Activated T-cell treated with anti-CD3 and anti-CD28 coated beads for 48 hours (primary cell): ENCODE measurements around the gene PTTG1IP.
"Not testable (repeated sequence)": the region's sequence is repeated elsewhere in the genome, so short reads cannot be mapped to it uniquely, and the experiment has no call there.

Experiments used
- DNase-seq: peaks from one replicate; pipeline ENCODE4 v3.0.0-alpha.2; 2020; ENCODE audit warnings: low read depth

PTTG1IP gene, protein sequence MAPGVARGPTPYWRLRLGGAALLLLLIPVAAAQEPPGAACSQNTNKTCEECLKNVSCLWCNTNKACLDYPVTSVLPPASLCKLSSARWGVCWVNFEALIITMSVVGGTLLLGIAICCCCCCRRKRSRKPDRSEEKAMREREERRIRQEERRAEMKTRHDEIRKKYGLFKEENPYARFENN

DNA sequence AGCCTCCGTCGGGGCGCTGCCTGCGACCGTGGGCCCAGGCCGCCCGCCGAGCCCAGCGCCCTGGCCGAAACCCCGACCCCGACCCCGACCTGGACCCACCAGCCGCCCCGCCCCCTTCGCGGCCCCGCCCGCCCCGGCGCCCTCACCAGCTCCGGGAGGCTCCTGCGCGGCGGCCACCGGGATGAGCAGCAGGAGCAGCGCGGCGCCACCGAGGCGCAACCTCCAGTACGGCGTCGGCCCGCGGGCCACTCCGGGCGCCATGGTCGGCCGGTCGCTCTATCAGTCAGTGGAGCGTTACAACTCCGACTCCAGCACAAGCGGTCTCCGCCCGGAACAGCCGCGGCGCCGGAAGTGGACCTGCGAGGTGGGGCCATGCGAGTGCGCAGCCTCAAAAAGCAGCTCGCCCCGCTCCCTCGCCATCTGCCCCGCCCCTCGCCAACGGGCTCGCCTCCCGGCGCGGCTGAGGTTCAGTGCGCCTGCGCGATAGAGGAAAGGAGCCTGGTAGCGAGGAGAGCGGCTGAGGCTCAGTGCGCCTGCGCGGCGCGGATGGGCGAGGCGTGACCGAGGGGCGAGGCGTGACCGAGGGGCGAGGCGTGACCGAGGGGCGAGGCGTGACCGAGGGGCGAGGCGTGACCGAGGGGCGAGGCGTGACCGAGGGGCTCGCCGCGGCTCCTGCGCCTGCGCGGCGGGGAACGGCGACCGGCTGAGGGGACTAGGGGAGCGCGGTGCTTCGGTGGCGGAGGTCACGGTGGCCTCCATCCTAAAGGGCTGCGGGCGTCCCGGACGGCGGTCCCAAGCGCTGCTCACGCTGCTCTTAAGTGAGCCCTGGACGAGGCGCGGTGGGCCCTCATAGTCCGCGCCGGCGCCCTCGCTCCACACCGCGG lies at the start of gene PTTG1IP:
Gene PTTG1IP, minus strand, starts transcription at position 335 of the 884 bp plus-strand sequence. Its CDS starts 74 bp downstream, at position 261.
- peak; percentile 100 for DNase-seq

- no peak for DNase-seq
These were observed 48.4 kb upstream of the PTTG1IP start for GRCh38 chr21:44921928-44922327.

- DNase-seq: peak; percentile 58
These were observed 47.5 kb upstream of the PTTG1IP start, which contains the start of gene ITGB2 for GRCh38 chr21:44920694-44921604. Gene ITGB2, minus strand, starts transcription at chr21:44920899. Its CDS starts 10,117 bp downstream, at chr21:44910782.

DNA sequence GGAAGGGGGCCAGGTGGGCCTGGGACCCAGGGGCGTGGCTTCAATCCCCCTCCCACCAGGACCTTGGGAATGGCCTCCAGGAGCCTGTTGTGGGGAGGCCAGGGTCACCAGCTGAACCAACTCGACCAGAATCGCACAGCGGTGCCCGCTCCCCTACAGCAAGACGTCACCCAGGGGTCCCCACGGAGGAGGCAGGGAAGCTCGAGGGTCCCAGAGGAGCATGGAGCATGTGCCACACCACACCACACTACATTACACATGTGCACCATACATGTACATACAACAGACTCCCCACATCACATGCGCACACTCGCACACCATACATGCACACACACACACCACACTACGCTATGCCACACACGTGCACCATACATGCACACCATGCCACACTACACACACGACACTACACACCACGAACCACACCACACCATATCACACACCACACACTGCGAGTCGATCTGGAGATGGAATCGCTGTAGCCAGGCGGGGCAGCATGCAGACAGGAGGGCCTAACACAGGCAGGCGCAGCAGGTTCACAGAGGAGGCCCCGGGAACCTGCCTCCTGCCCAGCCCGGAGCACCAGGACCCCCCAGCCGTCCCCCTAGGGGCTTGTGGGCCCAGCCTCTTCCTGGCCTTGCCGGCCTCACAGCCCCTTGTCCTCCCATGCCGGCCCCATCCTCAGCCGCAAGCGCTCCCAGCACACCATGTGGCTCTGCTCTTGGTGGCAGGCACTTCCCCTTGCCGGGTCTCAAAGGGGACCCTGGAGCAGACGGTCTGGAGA lies 46.6 kb upstream of the PTTG1IP start:
- no peak for DNase-seq

GRCh38 chr21:44919111-44919912 lies 45.8 kb upstream of the PTTG1IP start:
- no peak for DNase-seq

GRCh38 chr21:44918581-44919033 lies 45.1 kb upstream of the PTTG1IP start:
- no peak for DNase-seq

DNA sequence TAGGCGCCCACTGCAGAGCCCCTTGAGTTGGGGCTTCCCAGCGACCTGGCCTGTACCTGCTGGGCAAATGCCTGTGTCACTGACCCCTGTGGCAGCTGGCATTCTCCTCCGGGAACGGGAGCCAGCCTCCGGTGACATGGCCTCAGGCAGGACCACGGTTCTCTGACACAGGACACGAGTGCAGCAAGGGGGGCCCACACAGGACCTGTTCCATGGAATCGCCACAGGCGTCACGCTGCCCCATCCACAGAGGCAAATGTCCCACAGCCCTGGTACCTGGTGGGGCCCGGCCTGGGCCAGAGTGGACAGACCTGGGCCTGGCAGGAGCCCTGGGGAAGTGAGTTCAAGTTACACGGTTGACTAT lies 44.6 kb upstream of the PTTG1IP start:
- no peak for DNase-seq

DNA sequence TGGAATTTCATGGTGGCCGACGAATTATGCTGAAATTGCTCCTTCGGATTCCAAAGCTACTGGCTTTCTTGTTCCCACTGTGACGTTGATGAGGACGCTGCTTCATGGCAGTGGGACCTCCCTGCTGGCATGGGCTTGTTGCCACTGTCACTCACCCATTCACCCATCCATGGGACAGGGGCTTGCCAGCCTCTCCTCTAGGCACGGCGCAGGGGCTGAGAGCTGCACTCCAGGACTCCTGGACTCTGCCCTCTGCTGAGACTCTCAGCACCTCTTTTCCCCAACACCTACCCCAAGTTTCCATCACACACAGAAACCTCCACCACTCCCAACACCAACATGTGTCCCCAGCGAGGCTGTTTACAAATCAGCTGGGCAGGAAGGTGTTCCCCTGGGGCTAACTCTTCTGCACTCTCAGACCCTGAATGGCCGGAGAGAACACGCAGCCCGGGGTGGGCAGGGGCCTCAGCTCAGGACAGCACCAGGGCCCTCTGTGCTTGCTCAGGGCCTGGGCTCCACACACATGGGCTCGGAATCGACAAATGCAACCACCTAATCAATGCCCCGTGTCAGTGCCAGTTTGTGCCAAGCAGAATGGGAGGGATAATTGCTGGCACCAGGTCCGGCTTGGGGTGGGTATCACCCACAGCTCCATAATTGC lies 44.1 kb upstream of the PTTG1IP start:
- DNase-seq: no peak

GRCh38 chr21:44916965-44917364 lies 43.5 kb upstream of the PTTG1IP start:
- DNase-seq: no peak

DNA sequence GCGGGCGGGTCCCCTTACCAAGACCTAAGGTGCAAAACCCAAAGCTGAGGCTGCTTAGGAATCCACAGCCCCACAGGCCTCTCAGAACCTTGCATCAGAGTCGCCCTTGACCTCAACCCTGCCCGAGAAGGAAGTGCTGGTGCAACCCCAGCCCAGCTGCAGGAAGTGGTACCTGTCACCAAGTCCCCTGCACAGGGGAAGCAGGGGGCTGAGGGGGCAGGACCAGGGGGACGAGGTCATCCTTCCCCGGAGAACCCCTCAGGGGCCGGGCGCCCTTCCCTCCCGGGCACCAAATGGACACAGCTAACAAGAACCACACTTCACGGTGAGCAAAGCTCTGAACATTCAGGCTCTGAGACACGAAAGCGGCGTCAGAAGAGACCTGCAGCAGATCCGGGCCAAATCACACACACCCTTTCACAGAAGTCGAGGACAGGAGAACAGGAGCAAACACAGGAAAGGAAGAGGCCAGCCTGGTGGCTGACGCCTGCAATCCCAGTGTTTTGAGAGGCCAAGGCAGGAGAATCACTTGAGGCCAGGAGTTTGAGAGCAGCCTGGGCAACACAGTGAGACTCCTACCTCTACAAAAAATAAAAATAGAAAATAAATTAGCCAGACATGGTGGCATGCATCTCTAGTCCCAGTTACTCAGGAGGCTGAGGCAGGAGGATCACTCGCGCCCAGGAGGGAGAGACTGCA lies 40.8 kb upstream of the PTTG1IP start:
- peak; percentile 58 for DNase-seq

GRCh38 chr21:44913425-44914175 lies 40.1 kb upstream of the PTTG1IP start:
- no peak for DNase-seq

GRCh38 chr21:44912506-44913412 lies 39.3 kb upstream of the PTTG1IP start:
- not testable (repeated sequence) for DNase-seq

- DNase-seq: no peak
These were observed 38.6 kb upstream of the PTTG1IP start for GRCh38 chr21:44912158-44912473.

GRCh38 chr21:44911384-44912157 lies 38.1 kb upstream of the PTTG1IP start:
- peak; percentile 58 for DNase-seq

- no peak for DNase-seq
These were observed 37.5 kb upstream of the PTTG1IP start for GRCh38 chr21:44911068-44911383.

GRCh38 chr21:44910229-44911067 lies 37.0 kb upstream of the PTTG1IP start:
- DNase-seq: no peak
